KMS-11 (cell line): ENCODE results near the gene EFCAB12.

ENCODE experiments used
- H2AFZ ChIP-seq: fragments of 200-600 bp; sonication (generic); 2 replicates; pipeline ENCODE4 v1.6.1; 2016; ENCODE audit warnings: antibody characterized with exemption, mixed run types, low read depth
- H3K27ac ChIP-seq: fragments of 200-600 bp; sonication (generic); 2 replicates; pipeline ENCODE4 v1.6.1; 2016; ENCODE audit warnings: mild to moderate bottlenecking, mixed run types
- H3K27me3 ChIP-seq: fragments of 200-600 bp; sonication (generic); 2 replicates; pipeline ENCODE4 v1.6.1; 2017; ENCODE audit warnings: mild to moderate bottlenecking, low read depth, mixed run types, moderate library complexity; ENCODE audit not compliant: insufficient read depth
- H3K36me3 ChIP-seq: fragments of 200-600 bp; sonication (generic); 2 replicates; pipeline ENCODE4 v1.6.1; 2017; ENCODE audit warnings: mild to moderate bottlenecking, mixed run types; ENCODE audit not compliant: insufficient read depth
- H3K4me1 ChIP-seq: fragments of 200-600 bp; sonication (generic); 2 replicates; pipeline ENCODE4 v1.6.1; 2016; ENCODE audit warnings: mild to moderate bottlenecking, low read depth, mixed run types; ENCODE audit not compliant: poor library complexity, severe bottlenecking
- H3K4me2 ChIP-seq: fragments of 200-600 bp; sonication (generic); 2 replicates; pipeline ENCODE4 v1.7.0; 2016; ENCODE audit warnings: mild to moderate bottlenecking, mixed run types
- H3K4me3 ChIP-seq: fragments of 200-600 bp; sonication (generic); IDR thresholded peaks from 2 replicates; pipeline ENCODE4 v1.6.1; 2017; ENCODE audit warnings: low read depth, low read length, mixed read lengths; ENCODE audit not compliant: insufficient read depth
- H3K79me2 ChIP-seq: fragments of 200-600 bp; sonication (generic); 2 replicates; pipeline ENCODE4 v1.6.1; 2016; ENCODE audit warnings: low read depth, mixed run types; ENCODE audit not compliant: insufficient read depth
- H3K9ac ChIP-seq: fragments of 200-600 bp; sonication (generic); 2 replicates; pipeline ENCODE4 v1.6.1; 2016; ENCODE audit warnings: mild to moderate bottlenecking, mixed run types
- H4K20me1 ChIP-seq: fragments of 200-600 bp; sonication (generic); 2 replicates; pipeline ENCODE4 v1.6.1; 2016; ENCODE audit warnings: mild to moderate bottlenecking, mixed run types; ENCODE audit not compliant: insufficient read depth
- TF ChIP-seq, protein P1 (sequence below): fragments of 200-600 bp; sonication (generic); conservative IDR thresholded peaks from 2 replicates; pipeline ENCODE4 v1.6.1; 2017; ENCODE audit warnings: low read depth, mild to moderate bottlenecking, antibody characterized with exemption, low read length, moderate library complexity, mixed read lengths

EFCAB12 gene

DNA sequence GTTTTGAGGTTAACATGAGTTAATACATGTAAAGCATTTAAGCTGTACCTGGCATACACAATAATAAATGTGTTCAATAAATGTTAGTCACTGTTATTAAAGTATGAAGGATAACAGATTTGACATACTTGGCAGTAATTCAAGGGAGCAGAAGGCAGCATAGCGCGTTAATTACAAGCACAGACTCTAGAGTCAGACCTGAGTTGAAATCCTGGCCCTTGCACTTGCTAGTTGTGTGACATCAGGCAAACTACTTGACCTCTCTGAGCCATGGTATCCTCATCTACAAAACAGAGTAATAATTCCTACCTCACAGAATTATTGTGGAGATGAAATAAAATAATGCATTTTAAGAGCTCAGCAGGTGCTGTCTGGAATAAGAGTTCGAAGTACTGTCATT lies 17.0 kb upstream of the EFCAB12 start:
- Histone ChIP-seq H3K4me1 (peaks cover 13% of the 10 kb centered on the region), H3K36me3 (no peaks in the 10 kb centered on the region), H3K4me3 (no peak overlapping the region), H3K9ac (no peak overlapping the region), H3K79me2 (peaks cover 9% of the 10 kb centered on the region; the same call in 1 of the 2 replicates), H3K27ac (no peak overlapping the region), H4K20me1 (no peaks in the 10 kb centered on the region), H3K27me3 (no peaks in the 10 kb centered on the region), H3K4me2 (no peak overlapping the region), H2AFZ (no peak overlapping the region)
- TF ChIP-seq, protein P1, sequence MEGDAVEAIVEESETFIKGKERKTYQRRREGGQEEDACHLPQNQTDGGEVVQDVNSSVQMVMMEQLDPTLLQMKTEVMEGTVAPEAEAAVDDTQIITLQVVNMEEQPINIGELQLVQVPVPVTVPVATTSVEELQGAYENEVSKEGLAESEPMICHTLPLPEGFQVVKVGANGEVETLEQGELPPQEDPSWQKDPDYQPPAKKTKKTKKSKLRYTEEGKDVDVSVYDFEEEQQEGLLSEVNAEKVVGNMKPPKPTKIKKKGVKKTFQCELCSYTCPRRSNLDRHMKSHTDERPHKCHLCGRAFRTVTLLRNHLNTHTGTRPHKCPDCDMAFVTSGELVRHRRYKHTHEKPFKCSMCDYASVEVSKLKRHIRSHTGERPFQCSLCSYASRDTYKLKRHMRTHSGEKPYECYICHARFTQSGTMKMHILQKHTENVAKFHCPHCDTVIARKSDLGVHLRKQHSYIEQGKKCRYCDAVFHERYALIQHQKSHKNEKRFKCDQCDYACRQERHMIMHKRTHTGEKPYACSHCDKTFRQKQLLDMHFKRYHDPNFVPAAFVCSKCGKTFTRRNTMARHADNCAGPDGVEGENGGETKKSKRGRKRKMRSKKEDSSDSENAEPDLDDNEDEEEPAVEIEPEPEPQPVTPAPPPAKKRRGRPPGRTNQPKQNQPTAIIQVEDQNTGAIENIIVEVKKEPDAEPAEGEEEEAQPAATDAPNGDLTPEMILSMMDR: no peak

DNA sequence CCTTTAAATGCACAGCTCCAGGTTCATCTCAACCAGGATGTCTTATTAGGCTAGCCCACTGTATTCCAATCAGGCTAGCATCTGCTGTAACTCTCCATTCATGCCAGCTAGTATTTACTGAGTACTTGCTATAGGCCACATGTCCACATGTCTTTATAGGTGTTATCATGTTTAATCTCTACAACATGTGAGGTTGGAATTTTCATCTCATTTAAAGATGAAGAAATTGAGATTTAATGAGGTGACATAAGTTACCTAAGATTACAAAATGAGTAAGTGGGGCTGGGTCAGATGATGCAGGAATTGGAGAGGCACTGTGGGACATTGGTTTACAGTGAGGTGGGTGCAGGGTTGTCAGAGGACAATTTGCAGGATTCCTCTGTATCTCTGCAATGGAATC lies 14.5 kb upstream of the EFCAB12 start:
- Histone ChIP-seq H2AFZ (no peak overlapping the region), H4K20me1 (no peaks in the 10 kb centered on the region), H3K79me2 (peaks cover 27% of the 10 kb centered on the region), H3K4me1 (peaks cover 21% of the 10 kb centered on the region), H3K4me2 (no peak overlapping the region), H3K36me3 (no peaks in the 10 kb centered on the region), H3K9ac (no peak overlapping the region), H3K27ac (no peak overlapping the region), H3K4me3 (no peak overlapping the region), H3K27me3 (no peaks in the 10 kb centered on the region)
- TF ChIP-seq, protein P1: no peak

DNA sequence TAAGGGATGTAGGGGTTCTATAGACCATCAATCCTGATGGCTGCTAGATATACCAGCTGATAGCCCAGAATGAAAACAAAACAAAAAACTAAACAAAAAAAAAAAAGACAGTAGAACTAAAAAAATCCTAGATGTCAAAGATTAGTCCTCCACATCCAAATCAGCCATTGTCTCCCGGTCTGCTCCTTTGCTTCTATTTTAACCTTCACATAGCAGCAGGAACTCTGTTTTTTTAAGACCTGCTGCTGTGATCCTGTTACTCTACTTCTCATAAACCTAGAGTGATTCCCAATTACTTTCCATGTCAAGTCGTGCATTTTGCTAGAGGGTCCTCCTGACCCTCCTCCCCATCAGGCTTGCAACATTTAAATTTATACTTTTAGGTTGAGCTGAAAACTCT lies 14.1 kb upstream of the EFCAB12 start:
- Histone ChIP-seq H4K20me1 (no peaks in the 10 kb centered on the region), H3K79me2 (peaks cover 31% of the 10 kb centered on the region), H3K27me3 (no peaks in the 10 kb centered on the region), H3K9ac (no peak overlapping the region), H3K4me2 (no peak overlapping the region), H3K4me3 (no peak overlapping the region), H3K27ac (no peak overlapping the region), H2AFZ (no peak overlapping the region), H3K4me1 (peaks cover 26% of the 10 kb centered on the region), H3K36me3 (no peaks in the 10 kb centered on the region)
- TF ChIP-seq, protein P1: no peak

DNA sequence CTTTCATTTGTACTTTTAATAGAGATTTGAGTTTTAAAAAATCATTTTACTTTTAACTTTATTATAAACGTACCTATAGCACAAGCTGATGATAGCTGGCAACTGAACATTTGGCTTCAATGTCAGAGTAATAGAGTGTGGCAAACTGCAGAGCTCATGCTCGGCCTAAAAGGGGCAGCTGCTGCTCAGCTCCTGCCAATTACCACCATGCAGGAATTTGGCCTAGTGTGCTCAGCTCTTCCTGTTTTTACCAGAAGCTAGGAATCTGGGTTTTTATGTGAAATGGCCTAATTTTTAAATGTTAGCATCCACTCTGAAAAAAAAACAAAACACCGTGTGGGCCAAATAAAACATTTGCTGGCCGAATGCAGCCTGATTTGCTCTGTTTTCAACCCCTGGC lies 13.3 kb upstream of the EFCAB12 start:
- TF ChIP-seq, protein P1: no peak
- H3K4me3 ChIP-seq: no peak overlapping the region
- no peak overlapping the region for H3K9ac ChIP-seq
- 0 out of 2 replicates have a peak overlapping the region, but pooled peaks have one; percentile 85 for H3K27ac ChIP-seq
- H3K4me1 ChIP-seq: peaks cover 33% of the 10 kb centered on the region
- no peaks in the 10 kb centered on the region for H3K27me3 ChIP-seq
- H4K20me1 ChIP-seq: no peaks in the 10 kb centered on the region
- no peak overlapping the region for H2AFZ ChIP-seq
- no peaks in the 10 kb centered on the region for H3K36me3 ChIP-seq
- H3K79me2 ChIP-seq: peaks cover 38% of the 10 kb centered on the region
- peak overlapping the region; percentile 63 for H3K4me2 ChIP-seq
